HPDE6-E6E7 (cell line): ENCODE data around the gene CABLES2.

Experiments used
- DNase-seq: peaks from one replicate; pipeline ENCODE4 v3.0.0; 2011; ENCODE audit warnings: missing footprints; ENCODE audit errors: extremely low spot score

The CABLES2 gene

GRCh38 chr20:62407221-62407992 lies at the start of gene CABLES2:
CABLES2 (minus strand) TSS chr20:62407285; CDS start chr20:62407276, 9 bp downstream.
- peak; percentile 99 for DNase-seq

- DNase-seq, result no peak
These were observed 48.8 kb upstream of the CABLES2 start for GRCh38 chr20:62455929-62456328.

- no peak for DNase-seq
These were observed 48.0 kb upstream of the CABLES2 start for GRCh38 chr20:62454904-62455636.

GRCh38 chr20:62453186-62453808 lies 46.2 kb upstream of the CABLES2 start:
- no peak for DNase-seq

- DNase-seq, result no peak
These were observed 45.5 kb upstream of the CABLES2 start for GRCh38 chr20:62452475-62453095.

GRCh38 chr20:62451970-62452369 lies 44.9 kb upstream of the CABLES2 start:
- DNase-seq, result no peak

- no peak for DNase-seq
These were observed 44.2 kb upstream of the CABLES2 start for GRCh38 chr20:62451156-62451767.

- no peak for DNase-seq
These were observed 43.0 kb upstream of the CABLES2 start for GRCh38 chr20:62449951-62450691.

- no peak for DNase-seq
These were observed 41.7 kb upstream of the CABLES2 start for GRCh38 chr20:62448788-62449187.

- no peak for DNase-seq
These were observed 41.0 kb upstream of the CABLES2 start for GRCh38 chr20:62448038-62448437.

- DNase-seq, result no peak
These were observed 40.1 kb upstream of the CABLES2 start for GRCh38 chr20:62446888-62447869.

- DNase-seq, result no peak
These were observed 39.4 kb upstream of the CABLES2 start for GRCh38 chr20:62446481-62446880.

- DNase-seq, result no peak
These were observed 38.7 kb upstream of the CABLES2 start for GRCh38 chr20:62445553-62446340.

- DNase-seq, result no peak
These were observed 37.2 kb upstream of the CABLES2 start for GRCh38 chr20:62444286-62444685.

GRCh38 chr20:62441987-62442539 lies 35.0 kb upstream of the CABLES2 start:
- DNase-seq, result no peak

GRCh38 chr20:62439218-62439617 lies 32.1 kb upstream of the CABLES2 start:
- no peak for DNase-seq

- DNase-seq, result no peak
These were observed 30.8 kb upstream of the CABLES2 start for GRCh38 chr20:62437927-62438326.

- no peak for DNase-seq
These were observed 30.4 kb upstream of the CABLES2 start for GRCh38 chr20:62437496-62437895.

GRCh38 chr20:62436692-62437091 lies 29.6 kb upstream of the CABLES2 start:
- no peak for DNase-seq
